GM21825 (cell line): Measurements from ENCODE around the gene HSD11B1.
"Not testable (repeated sequence)": the region's sequence is repeated elsewhere in the genome, so short reads cannot be mapped to it uniquely, and the experiment has no call there.

Experiments
- ATAC-seq: cut with Tn5 transposase; IDR thresholded peaks from one replicate; pipeline ENCODE4 v1.9.1; 2021; ENCODE audit warnings: mild to moderate bottlenecking, moderate library complexity; ENCODE audit not compliant: unreplicated experiment

The HSD11B1 gene

DNA sequence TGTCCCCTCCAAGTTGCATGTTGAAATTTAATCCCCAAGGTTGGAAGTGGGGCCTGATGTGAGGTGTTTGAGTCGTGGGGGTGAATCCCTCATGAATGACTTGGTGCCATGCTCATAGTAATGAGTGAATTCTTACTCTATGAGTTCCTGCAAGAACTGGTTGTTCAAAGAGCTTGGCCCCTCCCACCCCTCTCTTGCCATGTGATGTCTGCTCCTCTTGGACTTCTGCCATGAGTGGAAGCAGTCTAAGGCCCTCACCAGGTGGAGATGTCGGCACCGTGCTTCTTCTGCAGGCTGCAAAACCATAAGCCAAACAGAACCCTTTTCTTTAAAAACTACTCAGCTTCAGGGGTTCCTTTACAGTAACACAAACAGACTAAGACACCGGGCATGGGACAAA, 15.2 kb upstream of the HSD11B1 start:
- ATAC-seq = no peak

- ATAC-seq = no peak
These were observed 13.4 kb upstream of the HSD11B1 start for GRCh38 chr1:209691237-209691636.

DNA sequence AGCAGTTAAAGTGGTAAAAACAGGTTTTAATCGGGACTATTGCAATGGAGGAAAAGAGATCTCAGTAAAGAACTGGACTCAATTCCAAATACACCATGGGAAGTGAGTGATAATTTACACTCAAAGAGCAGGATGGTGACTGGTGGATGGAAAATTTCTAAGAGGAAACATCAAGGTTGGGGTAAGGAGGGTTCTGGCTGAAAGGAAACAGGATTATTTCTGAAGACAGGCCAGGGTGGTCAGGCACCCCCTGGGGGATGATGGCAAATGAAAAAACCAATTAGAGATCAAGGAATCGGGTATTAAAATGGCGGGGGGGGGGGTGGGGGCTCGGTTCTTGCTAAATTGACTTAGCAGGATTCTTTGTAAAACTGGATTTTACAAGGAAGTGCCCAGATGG, 12.3 kb upstream of the HSD11B1 start:
- ATAC-seq = no peak

DNA sequence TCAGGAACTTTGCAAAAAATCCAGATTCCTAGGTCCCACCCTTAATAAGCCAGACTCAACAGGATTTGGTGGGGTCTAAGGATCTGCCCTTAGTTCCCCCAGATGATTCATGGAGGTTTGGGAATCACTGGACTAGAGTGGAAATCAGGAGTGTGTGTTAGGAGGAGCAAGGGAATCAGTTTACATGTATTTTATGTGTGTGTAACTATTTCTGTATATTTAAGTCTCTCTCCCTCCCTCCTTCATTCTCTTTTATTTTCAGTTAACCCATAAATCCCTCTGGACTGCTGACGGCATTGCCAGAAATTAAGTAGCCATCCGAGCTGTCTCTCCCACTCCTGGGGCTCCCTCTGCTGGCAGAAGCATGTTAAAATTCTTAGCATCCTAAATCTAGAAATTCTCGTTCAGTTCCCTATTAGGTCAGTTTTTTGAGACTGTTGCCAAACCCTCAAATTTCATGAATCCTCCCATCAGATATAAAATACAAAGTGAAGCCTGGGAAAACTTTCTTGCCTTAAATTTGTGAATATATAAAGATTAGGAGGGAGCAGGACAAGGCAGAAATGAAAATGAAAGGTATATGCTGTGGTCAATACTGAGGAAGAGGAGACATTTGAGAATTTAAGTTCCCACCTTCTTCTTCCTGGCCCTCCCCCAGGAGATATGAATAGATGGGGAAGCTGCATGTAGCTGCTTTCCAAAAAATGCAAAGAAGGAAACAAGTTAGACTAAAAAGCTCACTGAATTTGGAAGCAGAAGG, 11.7 kb upstream of the HSD11B1 start:
- peak; percentile 51 for ATAC-seq

GRCh38 chr1:209696673-209697072, 8.0 kb upstream of the HSD11B1 start:
- ATAC-seq = no peak

GRCh38 chr1:209697126-209697525, 7.5 kb upstream of the HSD11B1 start:
- no peak for ATAC-seq

GRCh38 chr1:209700686-209701085, 4.0 kb upstream of the HSD11B1 start:
- not testable (repeated sequence) for ATAC-seq

GRCh38 chr1:209702832-209703231, 1.8 kb upstream of the HSD11B1 start:
- no peak for ATAC-seq

DNA sequence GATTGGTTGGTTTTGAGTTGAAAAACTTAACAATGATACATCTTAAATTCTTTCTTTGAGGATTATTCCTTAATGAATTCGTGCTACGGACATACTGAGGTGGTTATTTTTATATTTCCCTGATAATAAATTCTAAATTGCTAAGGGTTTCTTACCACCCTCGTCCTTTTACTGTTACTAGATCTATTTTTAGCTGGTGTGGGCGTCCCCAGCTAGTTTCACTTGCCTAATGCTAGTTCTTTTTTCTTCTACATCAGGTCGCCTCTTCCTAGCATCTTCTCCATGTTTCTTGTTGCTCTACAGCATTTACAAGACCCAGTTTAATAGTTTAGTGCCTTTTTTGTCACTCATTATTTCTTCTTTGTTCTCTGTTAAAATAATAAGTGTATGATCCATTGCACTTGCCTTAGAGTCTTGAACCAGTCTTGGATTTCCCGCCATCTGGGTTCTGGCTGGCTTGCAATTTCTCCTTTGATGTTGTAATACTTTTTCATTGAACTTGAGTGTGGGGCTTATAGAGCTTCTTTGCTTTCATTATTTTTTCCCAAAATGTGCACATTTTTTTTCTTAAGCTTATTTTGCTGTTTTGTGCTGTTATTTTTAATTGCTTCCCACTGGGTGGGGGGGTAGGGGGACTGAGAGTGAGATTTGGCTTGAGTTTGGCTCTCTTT, 677 bp upstream of the HSD11B1 start:
- no peak for ATAC-seq

DNA sequence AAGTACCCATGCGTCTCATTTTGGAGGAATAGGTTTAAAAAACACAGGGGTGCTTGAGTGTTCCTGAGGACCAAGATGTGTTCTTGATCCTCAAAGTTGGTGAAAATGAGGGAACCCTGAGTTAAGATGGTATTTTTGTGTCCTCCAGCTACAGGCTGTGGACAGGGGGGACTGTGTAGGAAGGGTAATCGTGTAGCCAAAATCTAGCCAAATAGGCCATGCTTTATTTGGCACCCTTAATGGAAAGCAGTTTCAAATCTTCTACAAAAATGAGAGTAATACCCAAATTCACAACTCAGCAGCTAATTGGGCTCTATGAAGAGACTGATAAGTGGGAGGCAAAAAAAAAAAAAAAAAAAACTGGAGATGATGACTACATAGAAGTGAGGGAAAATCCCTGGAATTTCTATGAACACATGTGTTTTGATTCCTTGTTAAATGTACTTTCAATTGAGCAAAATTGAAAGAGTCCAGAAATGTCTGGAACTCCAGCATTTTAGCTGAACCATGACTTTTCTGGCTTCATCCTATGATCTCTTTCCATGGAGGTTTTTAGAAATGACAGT, 470 bp downstream of the HSD11B1 start:
- no peak for ATAC-seq

GRCh38 chr1:209706622-209707021, 2.0 kb downstream of the HSD11B1 start:
- no peak for ATAC-seq

GRCh38 chr1:209707308-209707707, 2.7 kb downstream of the HSD11B1 start:
- no peak for ATAC-seq

- no peak for ATAC-seq
These were observed 3.7 kb downstream of the HSD11B1 start for GRCh38 chr1:209708297-209708696.

GRCh38 chr1:209710093-209710492, 5.4 kb downstream of the HSD11B1 start:
- ATAC-seq = no peak

GRCh38 chr1:209710847-209711246, 6.2 kb downstream of the HSD11B1 start:
- ATAC-seq = no peak

- ATAC-seq = no peak
These were observed 9.7 kb downstream of the HSD11B1 start for GRCh38 chr1:209714338-209714737.

DNA sequence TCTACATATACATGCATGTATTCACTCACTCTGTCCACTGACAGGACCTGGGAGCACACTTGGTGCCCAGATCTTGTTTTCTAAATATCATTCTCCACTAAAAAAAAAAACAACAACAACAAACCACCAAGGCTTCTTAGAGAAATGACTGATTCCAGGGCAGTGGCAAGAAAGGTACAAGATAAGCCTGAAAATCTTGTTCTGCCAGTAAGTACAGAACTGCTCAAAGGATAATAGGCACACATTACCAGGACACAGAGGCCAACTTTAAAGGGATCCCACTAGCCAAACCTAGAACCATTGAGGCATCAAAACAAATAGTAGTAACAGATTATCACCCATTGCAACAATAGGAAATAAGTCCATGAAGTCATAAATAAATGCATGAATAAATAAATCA, 10.7 kb downstream of the HSD11B1 start:
- ATAC-seq = no peak

GRCh38 chr1:209717818-209718217, 13.2 kb downstream of the HSD11B1 start:
- ATAC-seq = no peak

- ATAC-seq = no peak
These were observed 15.7 kb downstream of the HSD11B1 start for GRCh38 chr1:209720326-209720725.

- ATAC-seq = no peak
These were observed 16.2 kb downstream of the HSD11B1 start for GRCh38 chr1:209720826-209721225.

- no peak for ATAC-seq
These were observed 16.7 kb downstream of the HSD11B1 start for GRCh38 chr1:209721323-209721722.

DNA sequence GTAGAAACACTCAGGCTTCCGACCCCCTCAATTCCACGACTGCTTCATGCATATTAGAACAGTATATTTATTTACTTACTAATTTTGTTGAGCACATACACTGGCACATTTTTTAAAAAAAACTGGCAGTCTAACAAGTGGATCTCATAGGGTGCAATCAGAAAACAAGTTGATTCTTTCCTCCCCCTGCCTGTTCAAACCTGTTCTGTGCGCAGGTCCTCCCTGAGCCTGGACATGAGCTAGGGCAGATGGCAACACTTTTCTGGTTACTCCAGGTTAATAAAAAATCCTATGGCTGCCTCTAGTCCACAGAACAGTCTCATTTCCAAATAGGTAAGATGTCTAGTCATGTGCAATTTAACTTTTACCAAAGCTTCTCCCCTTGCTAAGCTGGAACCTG, 18.6 kb downstream of the HSD11B1 start:
- no peak for ATAC-seq
